SK-N-SH treated with all-trans-retinoic acid at 6 μM for 48 hours (cell line): ENCODE measurements around the gene TECPR1.

Experiments
- ATAC-seq: fragments of 200-7000 bp; cut with Tn5 transposase; 3 replicates; pipeline ENCODE4 v1.9.1; 2020; ENCODE audit warnings: mild to moderate bottlenecking, moderate library complexity
- BACH2 ChIP-seq: fragments of 250-450 bp; sonication (Bioruptor Pico); IDR thresholded peaks from 2 replicates; pipeline ENCODE4 v1.9.0; 2021; ENCODE audit warnings: mild to moderate bottlenecking, borderline replicate concordance
- GLIS3 ChIP-seq: fragments of 250-450 bp; sonication (Bioruptor Pico); IDR thresholded peaks from 2 replicates; pipeline ENCODE4 v1.5.0; 2020; ENCODE audit warnings: mild to moderate bottlenecking, moderate library complexity
- ISL1 ChIP-seq: fragments of 250-450 bp; sonication (Bioruptor Pico); IDR thresholded peaks from 2 replicates; pipeline ENCODE4 v2.1.2; 2022; ENCODE audit warnings: mild to moderate bottlenecking, moderate library complexity
- RARB ChIP-seq: fragments of 250-450 bp; sonication (Bioruptor Pico); IDR thresholded peaks from 2 replicates; pipeline ENCODE4 v1.8.0; 2021; ENCODE audit warnings: mild to moderate bottlenecking, moderate library complexity
- SNAI2 ChIP-seq: fragments of 250-450 bp; sonication (Bioruptor Pico); IDR thresholded peaks from 2 replicates; pipeline ENCODE4 v1.5.0; 2020; ENCODE audit warnings: mild to moderate bottlenecking, moderate library complexity
- TCF4 ChIP-seq: fragments of 250-450 bp; sonication (Bioruptor Pico); IDR thresholded peaks from 2 replicates; pipeline ENCODE4 v1.8.0; 2021; ENCODE audit warnings: mild to moderate bottlenecking, moderate library complexity, borderline replicate concordance
- TOX ChIP-seq: fragments of 250-450 bp; sonication (Bioruptor Pico); IDR thresholded peaks from 2 replicates; pipeline ENCODE4 v1.8.0; 2021; ENCODE audit warnings: mild to moderate bottlenecking, moderate library complexity, borderline replicate concordance
- ZC3H10 ChIP-seq: fragments of 250-450 bp; sonication (Bioruptor Pico); IDR thresholded peaks from 2 replicates; pipeline ENCODE4 v1.5.1; 2021; ENCODE audit warnings: mild to moderate bottlenecking, moderate library complexity
- ZFP3 ChIP-seq: fragments of 250-450 bp; sonication (Bioruptor Pico); IDR thresholded peaks from 2 replicates; pipeline ENCODE4 v1.5.0; 2020; ENCODE audit warnings: mild to moderate bottlenecking, moderate library complexity
- ZFP30 ChIP-seq: fragments of 450-650 bp; formaldehyde crosslinking; IDR thresholded peaks from 2 replicates; pipeline ENCODE4 v1.5.0; 2022; ENCODE audit warnings: mild to moderate bottlenecking, moderate library complexity
- ZNF565 ChIP-seq: fragments of 450-650 bp; formaldehyde crosslinking; conservative IDR thresholded peaks from 2 replicates; pipeline ENCODE4 v1.5.0; 2020; ENCODE audit warnings: low read depth, mild to moderate bottlenecking, moderate library complexity
- ZNF70 ChIP-seq: fragments of 450-650 bp; formaldehyde crosslinking; IDR thresholded peaks from 2 replicates; pipeline ENCODE4 v1.5.0; 2020; ENCODE audit warnings: mild to moderate bottlenecking, moderate library complexity
- ZNF8 ChIP-seq: fragments of 450-650 bp; formaldehyde crosslinking; IDR thresholded peaks from 2 replicates; pipeline ENCODE4 v1.5.0; 2020; ENCODE audit warnings: mild to moderate bottlenecking, moderate library complexity
- TF ChIP-seq, protein P1 (sequence below): fragments of 250-450 bp; sonication (Bioruptor Pico); IDR thresholded peaks from 2 replicates; pipeline ENCODE4 v1.8.0; 2020; ENCODE audit warnings: mild to moderate bottlenecking, moderate library complexity, borderline replicate concordance
- TF ChIP-seq, protein P2 (sequence below): fragments of 250-450 bp; sonication (Bioruptor Pico); IDR thresholded peaks from 2 replicates; pipeline ENCODE4 v1.5.1; 2020; ENCODE audit warnings: low read depth, mild to moderate bottlenecking, moderate library complexity
- TF ChIP-seq, protein P3 (sequence below): fragments of 250-450 bp; sonication (Bioruptor Pico); IDR thresholded peaks from 2 replicates; pipeline ENCODE4 v1.5.1; 2021; ENCODE audit warnings: mild to moderate bottlenecking, moderate library complexity
- TF ChIP-seq, protein P4 (sequence below): fragments of 250-450 bp; sonication (Bioruptor Pico); IDR thresholded peaks from 2 replicates; pipeline ENCODE4 v1.8.0; 2021; ENCODE audit warnings: low read depth, mild to moderate bottlenecking, moderate library complexity, borderline replicate concordance
- TF ChIP-seq, protein P5 (sequence below): fragments of 250-450 bp; sonication (Bioruptor Pico); IDR thresholded peaks from 2 replicates; pipeline ENCODE4 v1.5.0; 2020; ENCODE audit warnings: mild to moderate bottlenecking, moderate library complexity

Gene TECPR1

DNA sequence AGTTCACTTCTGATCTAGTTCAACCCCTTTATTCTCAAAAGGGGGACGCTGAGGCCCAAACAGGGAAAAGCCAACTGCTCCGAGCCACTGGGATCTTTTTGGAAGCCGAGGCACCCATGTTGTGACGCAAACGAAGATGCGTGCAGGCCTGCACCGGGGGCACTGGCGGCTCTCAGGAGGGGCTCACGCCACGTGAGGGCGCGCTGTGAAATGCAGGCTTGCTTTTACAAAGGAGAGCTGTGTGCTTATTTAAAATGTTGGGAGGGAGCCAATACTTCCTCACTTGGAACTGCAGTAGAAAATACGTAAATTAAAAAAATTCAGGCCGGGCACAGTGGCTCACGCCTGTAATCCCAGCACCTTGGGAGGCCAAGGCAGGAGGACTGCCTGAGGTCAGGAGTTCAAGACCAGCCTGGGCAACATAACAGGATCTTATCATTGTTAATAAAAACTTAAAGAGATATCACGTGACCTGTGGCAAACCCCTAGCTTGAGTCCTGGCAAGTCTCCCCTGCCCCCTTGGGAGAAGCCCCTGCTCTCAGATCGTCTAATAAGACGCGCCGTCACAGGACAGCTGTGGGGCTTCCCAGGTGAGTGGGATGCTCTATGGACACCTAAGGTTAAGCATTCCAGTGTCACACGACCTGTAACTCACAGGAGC lies 45.7 kb upstream of the TECPR1 start:
- no peak for ATAC-seq
- TF ChIP-seq, protein P1, sequence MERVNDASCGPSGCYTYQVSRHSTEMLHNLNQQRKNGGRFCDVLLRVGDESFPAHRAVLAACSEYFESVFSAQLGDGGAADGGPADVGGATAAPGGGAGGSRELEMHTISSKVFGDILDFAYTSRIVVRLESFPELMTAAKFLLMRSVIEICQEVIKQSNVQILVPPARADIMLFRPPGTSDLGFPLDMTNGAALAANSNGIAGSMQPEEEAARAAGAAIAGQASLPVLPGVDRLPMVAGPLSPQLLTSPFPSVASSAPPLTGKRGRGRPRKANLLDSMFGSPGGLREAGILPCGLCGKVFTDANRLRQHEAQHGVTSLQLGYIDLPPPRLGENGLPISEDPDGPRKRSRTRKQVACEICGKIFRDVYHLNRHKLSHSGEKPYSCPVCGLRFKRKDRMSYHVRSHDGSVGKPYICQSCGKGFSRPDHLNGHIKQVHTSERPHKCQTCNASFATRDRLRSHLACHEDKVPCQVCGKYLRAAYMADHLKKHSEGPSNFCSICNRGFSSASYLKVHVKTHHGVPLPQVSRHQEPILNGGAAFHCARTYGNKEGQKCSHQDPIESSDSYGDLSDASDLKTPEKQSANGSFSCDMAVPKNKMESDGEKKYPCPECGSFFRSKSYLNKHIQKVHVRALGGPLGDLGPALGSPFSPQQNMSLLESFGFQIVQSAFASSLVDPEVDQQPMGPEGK: no peak
- no peak for TF ChIP-seq RARB (CRISPR knock-in tag)
- TF ChIP-seq, all 23 proteins: peak for 0

DNA sequence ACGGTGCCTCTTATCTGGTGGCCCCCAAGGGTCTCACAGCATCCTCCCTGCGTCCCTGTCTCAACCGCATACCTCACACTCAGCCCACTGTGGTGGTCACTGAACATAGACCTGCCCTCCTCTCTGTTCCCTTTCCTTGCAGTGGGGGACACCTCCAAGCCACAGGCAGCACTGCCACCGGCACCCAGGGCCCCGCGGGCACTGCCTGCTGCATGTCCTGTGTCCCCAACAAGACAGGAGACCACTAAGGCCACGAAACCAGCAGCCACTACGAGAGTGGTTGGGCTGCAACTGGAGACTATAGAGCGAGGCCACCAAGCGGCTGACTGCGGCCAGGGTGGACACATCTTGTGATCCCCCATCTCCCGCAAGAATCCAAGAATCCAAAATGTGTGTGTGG lies 44.8 kb upstream of the TECPR1 start:
- no peak for ATAC-seq
- TF ChIP-seq ZNF70 (CRISPR knock-in tag): no peak
- TF ChIP-seq, protein P2, sequence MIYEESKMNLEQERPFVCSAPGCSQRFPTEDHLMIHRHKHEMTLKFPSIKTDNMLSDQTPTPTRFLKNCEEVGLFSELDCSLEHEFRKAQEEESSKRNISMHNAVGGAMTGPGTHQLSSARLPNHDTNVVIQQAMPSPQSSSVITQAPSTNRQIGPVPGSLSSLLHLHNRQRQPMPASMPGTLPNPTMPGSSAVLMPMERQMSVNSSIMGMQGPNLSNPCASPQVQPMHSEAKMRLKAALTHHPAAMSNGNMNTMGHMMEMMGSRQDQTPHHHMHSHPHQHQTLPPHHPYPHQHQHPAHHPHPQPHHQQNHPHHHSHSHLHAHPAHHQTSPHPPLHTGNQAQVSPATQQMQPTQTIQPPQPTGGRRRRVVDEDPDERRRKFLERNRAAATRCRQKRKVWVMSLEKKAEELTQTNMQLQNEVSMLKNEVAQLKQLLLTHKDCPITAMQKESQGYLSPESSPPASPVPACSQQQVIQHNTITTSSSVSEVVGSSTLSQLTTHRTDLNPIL (CRISPR knock-in tag): no peak
- TF ChIP-seq BACH2 (CRISPR knock-in tag): no peak
- no peak for TF ChIP-seq TOX (CRISPR knock-in tag)
- no peak for TF ChIP-seq TCF4 (CRISPR knock-in tag)
- TF ChIP-seq SNAI2 (CRISPR knock-in tag): no peak
- no peak for TF ChIP-seq ZFP30 (CRISPR knock-in tag)
- no peak for TF ChIP-seq RARB (CRISPR knock-in tag)
- TF ChIP-seq ISL1 (CRISPR knock-in tag): no peak

DNA sequence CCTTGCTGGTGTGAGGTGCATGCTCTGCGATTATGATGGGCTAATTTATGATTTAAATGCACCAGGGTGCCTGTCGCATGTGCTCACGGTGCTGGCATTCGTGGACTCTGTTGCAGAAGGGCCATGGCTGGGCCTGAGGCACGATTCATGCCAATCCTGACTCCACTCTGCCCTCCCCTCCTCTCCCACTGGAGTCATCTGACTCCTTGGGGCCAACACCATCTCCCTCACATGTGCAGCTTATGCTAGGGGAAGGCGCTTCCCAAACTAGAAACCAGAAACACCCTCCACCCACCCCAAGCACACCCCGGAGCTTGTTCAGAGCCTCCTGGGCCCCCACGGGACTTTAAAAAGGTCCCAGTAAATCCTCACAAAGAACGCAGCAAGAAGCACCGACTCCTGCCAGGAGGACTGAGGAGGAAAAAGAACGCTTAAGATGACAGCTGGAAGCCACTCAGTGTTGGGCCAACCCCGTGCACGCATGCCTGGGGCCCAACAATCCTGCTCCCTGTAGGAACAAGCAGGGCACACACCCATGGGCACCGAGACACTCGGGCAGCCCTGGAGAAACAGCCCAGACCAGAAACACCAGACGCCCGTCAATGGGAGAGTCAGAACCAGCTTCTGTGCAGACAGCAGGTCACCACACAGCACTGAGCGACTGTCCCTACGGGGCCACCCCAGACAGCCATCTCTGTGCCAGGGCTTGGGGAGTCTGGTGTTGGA lies 43.6 kb upstream of the TECPR1 start:
- no peak for ATAC-seq
- TF ChIP-seq ZFP3 (CRISPR knock-in tag) (no peak), SNAI2 (CRISPR knock-in tag) (no peak), ZC3H10 (CRISPR knock-in tag) (no peak), ZNF8 (CRISPR knock-in tag) (no peak), ZNF565 (CRISPR knock-in tag) (no peak), ZNF70 (CRISPR knock-in tag) (no peak), GLIS3 (CRISPR knock-in tag) (no peak), TCF4 (CRISPR knock-in tag) (no peak)
- TF ChIP-seq, protein P2 (CRISPR knock-in tag): no peak
- TF ChIP-seq, protein P3, sequence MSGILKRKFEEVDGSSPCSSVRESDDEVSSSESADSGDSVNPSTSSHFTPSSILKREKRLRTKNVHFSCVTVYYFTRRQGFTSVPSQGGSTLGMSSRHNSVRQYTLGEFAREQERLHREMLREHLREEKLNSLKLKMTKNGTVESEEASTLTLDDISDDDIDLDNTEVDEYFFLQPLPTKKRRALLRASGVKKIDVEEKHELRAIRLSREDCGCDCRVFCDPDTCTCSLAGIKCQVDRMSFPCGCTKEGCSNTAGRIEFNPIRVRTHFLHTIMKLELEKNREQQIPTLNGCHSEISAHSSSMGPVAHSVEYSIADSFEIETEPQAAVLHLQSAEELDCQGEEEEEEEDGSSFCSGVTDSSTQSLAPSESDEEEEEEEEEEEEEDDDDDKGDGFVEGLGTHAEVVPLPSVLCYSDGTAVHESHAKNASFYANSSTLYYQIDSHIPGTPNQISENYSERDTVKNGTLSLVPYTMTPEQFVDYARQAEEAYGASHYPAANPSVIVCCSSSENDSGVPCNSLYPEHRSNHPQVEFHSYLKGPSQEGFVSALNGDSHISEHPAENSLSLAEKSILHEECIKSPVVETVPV (CRISPR knock-in tag): no peak
- TF ChIP-seq, protein P4, sequence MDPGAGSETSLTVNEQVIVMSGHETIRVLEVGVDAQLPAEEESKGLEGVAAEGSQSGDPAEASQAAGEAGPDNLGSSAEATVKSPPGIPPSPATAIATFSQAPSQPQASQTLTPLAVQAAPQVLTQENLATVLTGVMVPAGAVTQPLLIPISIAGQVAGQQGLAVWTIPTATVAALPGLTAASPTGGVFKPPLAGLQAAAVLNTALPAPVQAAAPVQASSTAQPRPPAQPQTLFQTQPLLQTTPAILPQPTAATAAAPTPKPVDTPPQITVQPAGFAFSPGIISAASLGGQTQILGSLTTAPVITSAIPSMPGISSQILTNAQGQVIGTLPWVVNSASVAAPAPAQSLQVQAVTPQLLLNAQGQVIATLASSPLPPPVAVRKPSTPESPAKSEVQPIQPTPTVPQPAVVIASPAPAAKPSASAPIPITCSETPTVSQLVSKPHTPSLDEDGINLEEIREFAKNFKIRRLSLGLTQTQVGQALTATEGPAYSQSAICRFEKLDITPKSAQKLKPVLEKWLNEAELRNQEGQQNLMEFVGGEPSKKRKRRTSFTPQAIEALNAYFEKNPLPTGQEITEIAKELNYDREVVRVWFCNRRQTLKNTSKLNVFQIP (CRISPR knock-in tag): no peak
- TF ChIP-seq, protein P5, sequence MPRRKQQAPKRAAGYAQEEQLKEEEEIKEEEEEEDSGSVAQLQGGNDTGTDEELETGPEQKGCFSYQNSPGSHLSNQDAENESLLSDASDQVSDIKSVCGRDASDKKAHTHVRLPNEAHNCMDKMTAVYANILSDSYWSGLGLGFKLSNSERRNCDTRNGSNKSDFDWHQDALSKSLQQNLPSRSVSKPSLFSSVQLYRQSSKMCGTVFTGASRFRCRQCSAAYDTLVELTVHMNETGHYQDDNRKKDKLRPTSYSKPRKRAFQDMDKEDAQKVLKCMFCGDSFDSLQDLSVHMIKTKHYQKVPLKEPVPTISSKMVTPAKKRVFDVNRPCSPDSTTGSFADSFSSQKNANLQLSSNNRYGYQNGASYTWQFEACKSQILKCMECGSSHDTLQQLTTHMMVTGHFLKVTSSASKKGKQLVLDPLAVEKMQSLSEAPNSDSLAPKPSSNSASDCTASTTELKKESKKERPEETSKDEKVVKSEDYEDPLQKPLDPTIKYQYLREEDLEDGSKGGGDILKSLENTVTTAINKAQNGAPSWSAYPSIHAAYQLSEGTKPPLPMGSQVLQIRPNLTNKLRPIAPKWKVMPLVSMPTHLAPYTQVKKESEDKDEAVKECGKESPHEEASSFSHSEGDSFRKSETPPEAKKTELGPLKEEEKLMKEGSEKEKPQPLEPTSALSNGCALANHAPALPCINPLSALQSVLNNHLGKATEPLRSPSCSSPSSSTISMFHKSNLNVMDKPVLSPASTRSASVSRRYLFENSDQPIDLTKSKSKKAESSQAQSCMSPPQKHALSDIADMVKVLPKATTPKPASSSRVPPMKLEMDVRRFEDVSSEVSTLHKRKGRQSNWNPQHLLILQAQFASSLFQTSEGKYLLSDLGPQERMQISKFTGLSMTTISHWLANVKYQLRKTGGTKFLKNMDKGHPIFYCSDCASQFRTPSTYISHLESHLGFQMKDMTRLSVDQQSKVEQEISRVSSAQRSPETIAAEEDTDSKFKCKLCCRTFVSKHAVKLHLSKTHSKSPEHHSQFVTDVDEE (CRISPR knock-in tag): no peak
- TF ChIP-seq, protein P1: no peak
